GM12801 (cell line): ENCODE data around the gene KIAA1586.

ENCODE experiments used
- TF ChIP-seq, protein P1 (sequence below): IDR thresholded peaks from one replicate; pipeline ENCODE4 v1.5.1; 2011; ENCODE audit warnings: control low read depth; ENCODE audit not compliant: insufficient read length; ENCODE audit errors: extremely low read depth

Gene KIAA1586

DNA sequence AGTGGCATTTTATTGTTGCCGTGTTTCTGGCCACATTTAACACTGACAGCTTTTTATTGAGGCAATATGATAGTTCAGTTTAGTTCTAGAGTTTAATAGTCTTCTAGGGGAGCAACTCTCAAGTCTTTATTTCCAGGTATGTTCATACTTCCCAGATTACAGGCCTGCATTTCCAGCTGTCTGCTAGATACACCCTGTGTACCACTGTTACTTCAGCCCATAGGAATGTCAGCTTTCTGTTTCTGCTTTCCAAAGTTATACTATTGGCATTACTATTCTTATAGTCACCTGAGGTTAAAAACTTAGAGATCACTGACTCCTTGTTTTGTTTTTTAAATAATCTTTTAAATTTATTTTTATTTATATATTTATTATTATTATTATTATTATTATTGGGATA lies 51.1 kb downstream of the KIAA1586 start:
- TF ChIP-seq, protein P1, sequence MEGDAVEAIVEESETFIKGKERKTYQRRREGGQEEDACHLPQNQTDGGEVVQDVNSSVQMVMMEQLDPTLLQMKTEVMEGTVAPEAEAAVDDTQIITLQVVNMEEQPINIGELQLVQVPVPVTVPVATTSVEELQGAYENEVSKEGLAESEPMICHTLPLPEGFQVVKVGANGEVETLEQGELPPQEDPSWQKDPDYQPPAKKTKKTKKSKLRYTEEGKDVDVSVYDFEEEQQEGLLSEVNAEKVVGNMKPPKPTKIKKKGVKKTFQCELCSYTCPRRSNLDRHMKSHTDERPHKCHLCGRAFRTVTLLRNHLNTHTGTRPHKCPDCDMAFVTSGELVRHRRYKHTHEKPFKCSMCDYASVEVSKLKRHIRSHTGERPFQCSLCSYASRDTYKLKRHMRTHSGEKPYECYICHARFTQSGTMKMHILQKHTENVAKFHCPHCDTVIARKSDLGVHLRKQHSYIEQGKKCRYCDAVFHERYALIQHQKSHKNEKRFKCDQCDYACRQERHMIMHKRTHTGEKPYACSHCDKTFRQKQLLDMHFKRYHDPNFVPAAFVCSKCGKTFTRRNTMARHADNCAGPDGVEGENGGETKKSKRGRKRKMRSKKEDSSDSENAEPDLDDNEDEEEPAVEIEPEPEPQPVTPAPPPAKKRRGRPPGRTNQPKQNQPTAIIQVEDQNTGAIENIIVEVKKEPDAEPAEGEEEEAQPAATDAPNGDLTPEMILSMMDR: no peak

DNA sequence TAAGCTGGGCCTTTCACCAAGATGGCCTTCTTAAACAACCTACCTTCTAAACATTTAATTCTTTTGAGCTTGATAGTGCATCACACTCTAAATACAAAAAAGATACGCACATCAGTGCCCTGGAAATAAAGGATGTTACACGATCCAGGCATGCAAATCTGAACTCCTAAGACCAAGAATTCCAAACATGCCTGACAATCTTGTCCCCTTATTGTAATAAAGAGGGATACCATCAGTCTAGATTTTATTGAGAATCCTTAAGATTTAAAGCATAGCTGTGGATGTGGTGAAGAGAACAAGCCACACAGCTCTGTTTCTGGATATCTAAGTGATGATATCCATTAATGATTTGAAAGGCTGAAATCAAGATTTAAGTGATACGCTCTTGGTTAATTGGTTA lies 56.5 kb downstream of the KIAA1586 start:
- TF ChIP-seq, protein P1: no peak

DNA sequence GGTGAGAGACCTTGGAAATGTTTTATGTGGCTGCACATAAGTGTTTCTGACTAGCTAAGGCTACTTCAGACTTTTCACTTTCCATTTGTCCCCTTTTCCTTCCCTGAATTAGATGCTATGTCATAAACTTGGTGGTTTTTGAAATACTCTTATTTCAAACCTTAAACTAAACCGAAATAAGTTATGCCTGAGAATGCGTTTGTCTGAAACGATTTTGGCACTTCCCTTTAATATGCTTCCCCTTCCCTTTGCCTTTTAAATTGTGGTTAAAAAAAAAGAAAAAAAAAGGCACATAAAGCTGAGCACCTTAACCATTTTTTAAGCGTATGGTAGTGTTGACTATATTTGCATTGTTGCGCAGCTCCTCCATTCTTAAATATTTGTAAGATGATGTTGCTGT lies 57.8 kb downstream of the KIAA1586 start:
- TF ChIP-seq, protein P1: no peak
